NT2/D1 (cell line): ENCODE measurements around the gene CDC42BPG.

Experiments used
- DNase-seq: peaks from one replicate; pipeline ENCODE4 v3.0.0-alpha.2; 2011; ENCODE audit warnings: low read depth, low spot score
- H3K27me3 ChIP-seq: 2 replicates; pipeline ENCODE4 v1.6.0; 2011; ENCODE audit warnings: mild to moderate bottlenecking; ENCODE audit not compliant: insufficient read length, insufficient read depth
- H3K36me3 ChIP-seq: 2 replicates; pipeline ENCODE4 v1.6.1; 2011; ENCODE audit warnings: mild to moderate bottlenecking, low read length, mixed read lengths; ENCODE audit not compliant: insufficient read depth, insufficient read length
- H3K4me1 ChIP-seq: 2 replicates; pipeline ENCODE4 v1.5.1; 2011; ENCODE audit not compliant: insufficient read depth, insufficient read length
- H3K4me3 ChIP-seq: 2 replicates; pipeline ENCODE4 v1.5.1; 2011; ENCODE audit warnings: low read depth; ENCODE audit not compliant: insufficient read length
- H3K9ac ChIP-seq: 2 replicates; pipeline ENCODE4 v1.6.0; 2011; ENCODE audit warnings: low read depth; ENCODE audit not compliant: insufficient read length
- H3K9me3 ChIP-seq: 2 replicates; pipeline ENCODE4 v1.5.1; 2011; ENCODE audit warnings: mild to moderate bottlenecking, low read length; ENCODE audit not compliant: insufficient read depth
- SUZ12 ChIP-seq: IDR thresholded peaks from 2 replicates; pipeline ENCODE4 v1.6.1; 2011; ENCODE audit not compliant: insufficient read length, insufficient read depth; ENCODE audit errors: extremely low read depth
- YY1 ChIP-seq: IDR thresholded peaks from 2 replicates; pipeline ENCODE4 v1.6.1; 2011; ENCODE audit not compliant: insufficient read length, insufficient read depth
- ZNF274 ChIP-seq: IDR thresholded peaks from 2 replicates; pipeline ENCODE4 v1.6.1; 2011; ENCODE audit warnings: mild to moderate bottlenecking, low read depth, low read length

CDC42BPG gene

GRCh38 chr11:64791781-64792291 is 52.6 kb downstream of the CDC42BPG start:
- TF ChIP-seq ZNF274 (no peak), YY1 (no peak), SUZ12 (no peak)
- no peak overlapping the region for H3K4me3 ChIP-seq
- H3K9me3 ChIP-seq: no peaks in the 10 kb centered on the region
- H3K9ac ChIP-seq: no peak overlapping the region
- H3K4me1 ChIP-seq: peaks cover 7% of the 10 kb centered on the region
- H3K27me3 ChIP-seq: no peaks in the 10 kb centered on the region
- peaks cover 38% of the 10 kb centered on the region for H3K36me3 ChIP-seq
- DNase-seq: no peak

- peaks cover 34% of the 10 kb centered on the region for H3K36me3 ChIP-seq
- no peak overlapping the region for H3K4me3 ChIP-seq
- H3K27me3 ChIP-seq: no peaks in the 10 kb centered on the region
- DNase-seq: no peak
- TF ChIP-seq YY1 (no peak), ZNF274 (no peak), SUZ12 (no peak)
- peak overlapping the region; percentile 44 for H3K9ac ChIP-seq
- no peaks in the 10 kb centered on the region for H3K9me3 ChIP-seq
- H3K4me1 ChIP-seq: peaks cover 5% of the 10 kb centered on the region
Measured at GRCh38 chr11:64790205-64791095, 54.0 kb downstream of the CDC42BPG start.

GRCh38 chr11:64789331-64790204 is 54.9 kb downstream of the CDC42BPG start:
- H3K27me3 ChIP-seq: no peaks in the 10 kb centered on the region
- TF ChIP-seq YY1 (no peak), ZNF274 (no peak), SUZ12 (no peak)
- no peaks in the 10 kb centered on the region for H3K9me3 ChIP-seq
- no peak for DNase-seq
- H3K4me3 ChIP-seq: no peak overlapping the region
- peak overlapping the region; percentile 44 for H3K9ac ChIP-seq
- peaks cover 5% of the 10 kb centered on the region for H3K4me1 ChIP-seq
- peaks cover 34% of the 10 kb centered on the region for H3K36me3 ChIP-seq

GRCh38 chr11:64788321-64789215 is 55.9 kb downstream of the CDC42BPG start:
- DNase-seq: no peak
- H3K9ac ChIP-seq: no peak overlapping the region
- no peak overlapping the region for H3K4me3 ChIP-seq
- H3K36me3 ChIP-seq: peaks cover 34% of the 10 kb centered on the region
- no peaks in the 10 kb centered on the region for H3K9me3 ChIP-seq
- TF ChIP-seq SUZ12 (no peak), YY1 (no peak), ZNF274 (no peak)
- no peaks in the 10 kb centered on the region for H3K27me3 ChIP-seq
- H3K4me1 ChIP-seq: peaks cover 5% of the 10 kb centered on the region

GRCh38 chr11:64787526-64788320 is 56.7 kb downstream of the CDC42BPG start:
- TF ChIP-seq YY1 (no peak), SUZ12 (no peak), ZNF274 (no peak)
- H3K9me3 ChIP-seq: no peaks in the 10 kb centered on the region
- no peak overlapping the region for H3K4me3 ChIP-seq
- H3K9ac ChIP-seq: no peak overlapping the region
- peaks cover 34% of the 10 kb centered on the region for H3K36me3 ChIP-seq
- peaks cover 5% of the 10 kb centered on the region for H3K4me1 ChIP-seq
- DNase-seq: no peak
- no peaks in the 10 kb centered on the region for H3K27me3 ChIP-seq

GRCh38 chr11:64786308-64786707 is 58.1 kb downstream of the CDC42BPG start:
- Histone ChIP-seq H3K36me3 (peaks cover 37% of the 10 kb centered on the region), H3K27me3 (no peaks in the 10 kb centered on the region), H3K4me3 (no peak overlapping the region), H3K9me3 (no peaks in the 10 kb centered on the region), H3K4me1 (peaks cover 5% of the 10 kb centered on the region), H3K9ac (no peak overlapping the region)
- no peak for DNase-seq
- TF ChIP-seq ZNF274: no peak
- no peak for TF ChIP-seq SUZ12
- TF ChIP-seq YY1: no peak
